Glutamatergic neuron (in vitro differentiated cells): ENCODE measurements around the gene AFMID. TPM values are rescaled to one million over a fixed set of nuclear protein-coding genes. Genes with fewer than 3 reads are reported as not detected.

ENCODE experiments used
- DNase-seq: peaks from one replicate; pipeline ENCODE4 v3.0.0; 2022
- H3K27ac Mint-ChIP-seq: one replicate; pipeline ENCODE4 v1.8.0; 2020; ENCODE audit warnings: mild to moderate bottlenecking, mixed read lengths, inconsistent platforms; ENCODE audit not compliant: unreplicated experiment
- H3K27me3 Mint-ChIP-seq: one replicate; pipeline ENCODE4 v1.8.0; 2020; ENCODE audit warnings: mild to moderate bottlenecking, moderate library complexity, mixed read lengths, inconsistent platforms; ENCODE audit not compliant: unreplicated experiment
- H3K36me3 Mint-ChIP-seq: one replicate; pipeline ENCODE4 v1.8.0; 2020; ENCODE audit warnings: mild to moderate bottlenecking, mixed read lengths, inconsistent platforms; ENCODE audit not compliant: unreplicated experiment
- H3K4me1 Mint-ChIP-seq: one replicate; pipeline ENCODE4 v1.8.0; 2020; ENCODE audit warnings: mild to moderate bottlenecking, low read depth, mixed read lengths, inconsistent platforms; ENCODE audit not compliant: unreplicated experiment
- H3K4me3 Mint-ChIP-seq: one replicate; pipeline ENCODE4 v1.8.0; 2020; ENCODE audit warnings: mild to moderate bottlenecking, mixed read lengths, inconsistent platforms; ENCODE audit not compliant: unreplicated experiment
- H3K9me3 Mint-ChIP-seq: one replicate; pipeline ENCODE4 v1.8.0; 2020; ENCODE audit warnings: mild to moderate bottlenecking, moderate library complexity, mixed read lengths, inconsistent platforms; ENCODE audit not compliant: unreplicated experiment
- total RNA-seq: library from RNA; stranded (reverse); fragmentation: NEBNext Ultra II Directional; extraction: Animal tissue kit (Norgen Biotek cat#: 25700); gene quantifications from one replicate; pipeline ENCODE4 v1.2.1, GENCODE V29; 2021; ENCODE audit not compliant: unreplicated experiment
- TF ChIP-seq, protein P1 (sequence below): fragments of 200-600 bp; sonication (generic); IDR thresholded peaks from one replicate; pipeline ENCODE4 v1.5.0; 2021; ENCODE audit not compliant: partially characterized antibody, unreplicated experiment

The AFMID gene
- total RNA-seq, 1 donor from 2014 or later, result 29.9 TPM

DNA sequence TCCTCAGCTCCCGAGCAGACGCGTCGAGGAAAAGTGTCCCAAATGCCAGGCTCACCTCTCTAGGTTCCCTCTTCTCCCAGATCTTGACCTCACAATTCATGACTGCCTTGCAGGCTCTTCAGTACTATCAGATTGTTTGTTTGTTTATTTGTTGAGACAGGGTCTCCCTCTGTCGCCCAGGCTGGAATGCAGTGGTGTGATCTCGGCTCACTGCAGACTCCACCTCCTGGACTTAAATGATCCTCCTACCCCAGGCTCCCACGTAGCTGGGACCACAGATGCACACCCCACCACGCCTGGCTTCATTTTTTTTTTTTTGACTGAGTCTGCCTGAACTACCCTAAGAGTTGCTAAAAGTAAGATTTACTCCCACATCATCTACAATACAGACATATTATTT, 60.1 kb downstream of the AFMID start:
- peaks cover 2% of the 10 kb centered on the region for H3K9me3 Mint-ChIP-seq
- peaks cover 2% of the 10 kb centered on the region for H3K27me3 Mint-ChIP-seq
- H3K4me1 Mint-ChIP-seq, result peaks cover 1% of the 10 kb centered on the region
- no peak overlapping the region for H3K27ac Mint-ChIP-seq
- H3K4me3 Mint-ChIP-seq, result no peak overlapping the region
- H3K36me3 Mint-ChIP-seq, result no peaks in the 10 kb centered on the region
- TF ChIP-seq, protein P1, sequence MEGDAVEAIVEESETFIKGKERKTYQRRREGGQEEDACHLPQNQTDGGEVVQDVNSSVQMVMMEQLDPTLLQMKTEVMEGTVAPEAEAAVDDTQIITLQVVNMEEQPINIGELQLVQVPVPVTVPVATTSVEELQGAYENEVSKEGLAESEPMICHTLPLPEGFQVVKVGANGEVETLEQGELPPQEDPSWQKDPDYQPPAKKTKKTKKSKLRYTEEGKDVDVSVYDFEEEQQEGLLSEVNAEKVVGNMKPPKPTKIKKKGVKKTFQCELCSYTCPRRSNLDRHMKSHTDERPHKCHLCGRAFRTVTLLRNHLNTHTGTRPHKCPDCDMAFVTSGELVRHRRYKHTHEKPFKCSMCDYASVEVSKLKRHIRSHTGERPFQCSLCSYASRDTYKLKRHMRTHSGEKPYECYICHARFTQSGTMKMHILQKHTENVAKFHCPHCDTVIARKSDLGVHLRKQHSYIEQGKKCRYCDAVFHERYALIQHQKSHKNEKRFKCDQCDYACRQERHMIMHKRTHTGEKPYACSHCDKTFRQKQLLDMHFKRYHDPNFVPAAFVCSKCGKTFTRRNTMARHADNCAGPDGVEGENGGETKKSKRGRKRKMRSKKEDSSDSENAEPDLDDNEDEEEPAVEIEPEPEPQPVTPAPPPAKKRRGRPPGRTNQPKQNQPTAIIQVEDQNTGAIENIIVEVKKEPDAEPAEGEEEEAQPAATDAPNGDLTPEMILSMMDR, result no peak
- no peak for DNase-seq

- Mint-ChIP-seq H3K27me3 (peaks cover 2% of the 10 kb centered on the region), H3K4me3 (no peak overlapping the region), H3K27ac (no peak overlapping the region), H3K36me3 (no peaks in the 10 kb centered on the region), H3K4me1 (peaks cover 1% of the 10 kb centered on the region), H3K9me3 (peaks cover 2% of the 10 kb centered on the region)
- TF ChIP-seq, protein P1, result no peak
- DNase-seq, result no peak
Observed at GRCh38 chr17:78248051-78248914, 61.1 kb downstream of the AFMID start.

- H3K4me3 Mint-ChIP-seq, result no peak overlapping the region
- H3K27ac Mint-ChIP-seq, result no peak overlapping the region
Observed at GRCh38 chr17:78249074-78249817, 62.1 kb downstream of the AFMID start.

GRCh38 chr17:78249818-78250806, 63.0 kb downstream of the AFMID start:
- H3K4me1 Mint-ChIP-seq, result peaks cover 1% of the 10 kb centered on the region
- H3K27me3 Mint-ChIP-seq, result peaks cover 2% of the 10 kb centered on the region
- DNase-seq, result no peak
- H3K36me3 Mint-ChIP-seq, result no peaks in the 10 kb centered on the region
- H3K27ac Mint-ChIP-seq, result no peak overlapping the region
- H3K9me3 Mint-ChIP-seq, result peaks cover 2% of the 10 kb centered on the region
- TF ChIP-seq, protein P1, result no peak
- no peak overlapping the region for H3K4me3 Mint-ChIP-seq

More at GRCh38 chr17:78249074-78249817, 62.1 kb downstream of the AFMID start:
- peaks cover 2% of the 10 kb centered on the region for H3K9me3 Mint-ChIP-seq
- peaks cover 1% of the 10 kb centered on the region for H3K4me1 Mint-ChIP-seq
- H3K27me3 Mint-ChIP-seq, result peaks cover 2% of the 10 kb centered on the region
- TF ChIP-seq, protein P1, result no peak
- DNase-seq, result no peak
- H3K36me3 Mint-ChIP-seq, result no peaks in the 10 kb centered on the region
